HG03139 (cell line): ENCODE measurements around the gene GZF1.

ENCODE experiments used
- ATAC-seq: cut with Tn5 transposase; IDR thresholded peaks from one replicate; pipeline ENCODE4 v1.9.1; 2021; ENCODE audit not compliant: unreplicated experiment

GZF1 gene

GRCh38 chr20:23404196-23404595 lies 42.2 kb downstream of the GZF1 start:
- no peak for ATAC-seq

- no peak for ATAC-seq
These were observed 44.9 kb downstream of the GZF1 start for GRCh38 chr20:23406880-23407279.

GRCh38 chr20:23407781-23408464 lies 45.9 kb downstream of the GZF1 start:
- peak; percentile 67 for ATAC-seq

GRCh38 chr20:23408957-23409356 lies 47.0 kb downstream of the GZF1 start:
- no peak for ATAC-seq

GRCh38 chr20:23409800-23410199 lies 47.8 kb downstream of the GZF1 start:
- ATAC-seq, result no peak

- ATAC-seq, result no peak
These were observed 49.1 kb downstream of the GZF1 start for GRCh38 chr20:23410916-23411695.

GRCh38 chr20:23412026-23412425 lies 50.0 kb downstream of the GZF1 start:
- no peak for ATAC-seq

GRCh38 chr20:23413862-23414422 lies 52.0 kb downstream of the GZF1 start:
- ATAC-seq, result no peak

GRCh38 chr20:23414526-23415188 lies 52.7 kb downstream of the GZF1 start:
- ATAC-seq, result no peak

GRCh38 chr20:23415555-23415954 lies 53.6 kb downstream of the GZF1 start:
- ATAC-seq, result no peak

- no peak for ATAC-seq
These were observed 54.1 kb downstream of the GZF1 start for GRCh38 chr20:23415959-23416583.

GRCh38 chr20:23417861-23418260 lies 55.9 kb downstream of the GZF1 start:
- no peak for ATAC-seq

- no peak for ATAC-seq
These were observed 57.6 kb downstream of the GZF1 start for GRCh38 chr20:23419657-23419994.

- ATAC-seq, result no peak
These were observed 58.3 kb downstream of the GZF1 start for GRCh38 chr20:23419995-23420901.

- ATAC-seq, result peak; percentile 97
These were observed 59.3 kb downstream of the GZF1 start, which contains the start of gene NAPB for GRCh38 chr20:23420943-23421931. TSS of gene NAPB (minus strand) at chr20:23421488. CDS start at chr20:23421402, 86 bp downstream.
